HG03039 (cell line): ENCODE data around the gene GALNT9.
"Not testable (repeated sequence)": the region's sequence is repeated elsewhere in the genome, so short reads cannot be mapped to it uniquely, and the experiment has no call there.

ENCODE experiments used
- ATAC-seq: cut with Tn5 transposase; IDR thresholded peaks from one replicate; pipeline ENCODE4 v1.9.1; 2021; ENCODE audit warnings: mild to moderate bottlenecking, moderate library complexity; ENCODE audit not compliant: unreplicated experiment

Gene GALNT9

GRCh38 chr12:132202929-132203721 is 126.3 kb downstream of the GALNT9 start:
- ATAC-seq = no peak

DNA sequence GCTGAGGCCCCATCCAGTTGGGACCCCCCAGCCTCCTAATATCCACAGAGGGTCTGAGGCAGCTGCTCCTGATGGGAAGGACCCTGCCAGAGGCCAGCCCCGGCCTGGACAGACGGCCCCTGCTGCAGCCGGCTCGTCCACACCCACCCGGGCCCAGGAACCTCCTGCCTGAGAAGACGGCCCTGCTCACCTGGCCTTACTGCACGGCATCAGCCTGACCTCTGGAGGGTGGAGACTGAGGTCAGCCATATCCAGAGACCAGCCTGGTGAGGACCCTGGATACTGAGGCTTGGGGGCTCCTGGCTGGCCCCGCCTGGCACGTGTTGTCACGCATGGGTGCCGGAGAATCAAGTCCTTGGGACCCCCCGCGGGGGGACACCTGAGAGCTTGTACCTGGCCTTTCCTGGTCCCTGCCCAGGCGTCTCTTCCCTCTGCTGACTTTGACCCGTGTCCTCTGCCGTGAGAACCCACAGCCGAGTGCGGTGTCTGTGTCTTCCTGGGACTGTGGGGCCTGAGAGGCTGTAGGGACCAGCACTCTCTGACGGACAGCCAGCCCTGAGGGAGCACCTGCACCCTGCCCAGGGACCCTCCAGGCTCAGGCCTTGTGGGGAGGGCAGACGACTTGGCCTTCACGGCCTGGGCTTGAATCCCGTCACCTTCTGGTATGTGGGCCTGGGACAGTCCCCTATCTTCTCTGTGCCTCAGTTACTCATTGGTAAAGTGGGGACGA is 127.8 kb downstream of the GALNT9 start:
- ATAC-seq = no peak

- no peak for ATAC-seq
Observed at GRCh38 chr12:132200800-132201199, 128.6 kb downstream of the GALNT9 start.

- no peak for ATAC-seq
Observed at GRCh38 chr12:132199526-132200319, 129.7 kb downstream of the GALNT9 start.

GRCh38 chr12:132199101-132199500 is 130.3 kb downstream of the GALNT9 start:
- no peak for ATAC-seq

GRCh38 chr12:132197581-132198354 is 131.6 kb downstream of the GALNT9 start:
- no peak for ATAC-seq

DNA sequence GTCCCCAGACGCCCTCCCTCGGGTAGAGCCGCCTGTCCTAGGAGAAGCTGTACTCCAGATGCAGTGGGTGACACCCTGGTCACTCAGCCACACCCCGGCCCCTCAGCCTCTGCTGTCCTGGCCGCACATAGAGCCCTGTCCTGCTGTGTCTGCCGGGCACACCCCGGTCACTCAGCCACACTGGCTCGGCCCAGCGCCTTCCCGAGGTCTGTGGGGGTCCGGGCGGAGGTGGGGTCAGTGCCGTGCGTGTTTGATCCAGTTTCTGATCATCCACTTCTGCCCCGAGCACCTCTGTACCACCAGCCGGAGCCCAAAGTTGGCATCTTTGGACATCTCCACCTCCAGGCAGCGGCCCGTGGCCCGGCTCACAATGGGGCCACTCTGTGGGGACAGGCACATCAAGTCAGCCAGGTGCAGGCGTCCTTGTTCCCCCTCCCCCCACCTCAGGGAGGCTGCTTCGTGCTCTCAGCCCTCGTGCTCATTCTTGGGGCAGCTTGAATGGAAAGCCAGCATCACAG is 132.5 kb downstream of the GALNT9 start:
- no peak for ATAC-seq

DNA sequence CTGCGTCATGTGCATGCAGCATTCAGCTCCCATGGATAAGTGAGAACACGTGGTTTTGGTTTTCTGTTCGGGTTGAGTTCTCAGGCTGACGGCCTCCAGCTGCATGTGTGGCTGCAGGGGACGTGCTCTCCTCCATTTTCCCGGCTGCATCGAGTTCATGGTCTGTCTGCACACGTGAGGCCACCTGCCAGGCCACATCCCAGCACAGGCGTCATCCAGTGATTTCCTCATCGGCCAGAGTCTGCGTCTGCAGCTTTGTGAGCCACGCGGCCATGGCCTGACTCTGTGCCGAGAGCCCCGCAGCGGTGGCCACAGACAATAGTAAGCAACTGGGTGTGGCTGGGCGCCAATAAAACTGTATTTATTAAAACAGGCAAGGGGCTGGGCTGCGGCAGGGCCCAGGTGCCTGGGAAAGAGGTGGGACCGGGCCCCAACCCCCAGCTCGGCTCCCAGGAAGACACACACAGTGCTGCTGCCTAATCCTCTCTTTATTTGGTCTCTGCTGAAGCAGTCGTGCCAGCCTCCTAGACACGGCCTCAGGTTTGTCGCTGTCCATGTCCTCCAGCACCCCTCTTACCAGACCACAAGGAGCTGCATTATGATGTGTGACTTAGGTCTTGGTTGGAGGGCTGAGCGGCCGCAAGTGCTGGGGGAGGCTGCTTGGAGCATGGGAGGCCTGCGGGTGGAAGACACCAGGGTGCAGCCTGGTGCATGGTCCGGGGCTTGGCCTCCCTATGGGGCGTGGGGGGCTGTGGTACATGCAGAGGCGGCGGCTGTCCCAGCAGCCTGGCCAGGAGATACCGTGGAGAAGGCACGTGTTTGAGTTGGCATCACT is 133.1 kb downstream of the GALNT9 start:
- no peak for ATAC-seq

GRCh38 chr12:132195242-132195641 is 134.1 kb downstream of the GALNT9 start:
- not testable (repeated sequence) for ATAC-seq

GRCh38 chr12:132194556-132194955 is 134.8 kb downstream of the GALNT9 start:
- no peak for ATAC-seq

- no peak for ATAC-seq
Observed at GRCh38 chr12:132194056-132194455, 135.3 kb downstream of the GALNT9 start.

GRCh38 chr12:132191715-132192553 is 137.5 kb downstream of the GALNT9 start:
- ATAC-seq = no peak

DNA sequence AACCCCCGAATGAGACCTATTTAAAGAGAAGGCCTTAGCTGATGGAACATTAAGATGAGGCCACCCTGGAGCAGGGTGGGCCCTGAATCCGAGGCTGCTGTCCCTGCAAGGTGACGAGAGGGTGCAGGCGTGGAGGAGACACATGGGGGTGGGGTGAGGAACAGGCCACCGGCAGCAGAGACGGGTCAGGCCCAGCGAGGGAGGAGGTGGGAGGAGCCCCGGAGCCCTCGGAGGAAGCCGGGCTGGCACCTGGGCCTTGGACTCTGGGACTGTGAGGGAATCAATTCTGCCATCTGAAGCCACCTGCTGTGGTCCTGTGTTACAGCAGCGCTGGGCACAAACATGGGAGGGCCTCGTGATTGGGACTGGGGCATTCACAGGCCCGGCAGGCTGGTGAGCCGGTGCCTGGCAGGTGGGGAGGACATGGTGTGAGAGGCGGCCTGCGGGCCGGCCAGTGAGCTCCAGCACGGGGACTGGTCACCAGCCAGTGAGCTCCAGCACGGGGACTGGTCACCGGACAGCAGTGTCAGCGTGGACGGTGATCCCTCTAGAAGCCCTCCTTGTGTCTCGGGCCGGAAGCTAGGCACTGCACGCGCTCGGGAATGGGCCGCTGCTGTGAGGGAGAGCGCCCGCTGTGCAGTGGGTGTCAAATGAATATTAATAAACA is 138.4 kb downstream of the GALNT9 start:
- ATAC-seq = no peak

DNA sequence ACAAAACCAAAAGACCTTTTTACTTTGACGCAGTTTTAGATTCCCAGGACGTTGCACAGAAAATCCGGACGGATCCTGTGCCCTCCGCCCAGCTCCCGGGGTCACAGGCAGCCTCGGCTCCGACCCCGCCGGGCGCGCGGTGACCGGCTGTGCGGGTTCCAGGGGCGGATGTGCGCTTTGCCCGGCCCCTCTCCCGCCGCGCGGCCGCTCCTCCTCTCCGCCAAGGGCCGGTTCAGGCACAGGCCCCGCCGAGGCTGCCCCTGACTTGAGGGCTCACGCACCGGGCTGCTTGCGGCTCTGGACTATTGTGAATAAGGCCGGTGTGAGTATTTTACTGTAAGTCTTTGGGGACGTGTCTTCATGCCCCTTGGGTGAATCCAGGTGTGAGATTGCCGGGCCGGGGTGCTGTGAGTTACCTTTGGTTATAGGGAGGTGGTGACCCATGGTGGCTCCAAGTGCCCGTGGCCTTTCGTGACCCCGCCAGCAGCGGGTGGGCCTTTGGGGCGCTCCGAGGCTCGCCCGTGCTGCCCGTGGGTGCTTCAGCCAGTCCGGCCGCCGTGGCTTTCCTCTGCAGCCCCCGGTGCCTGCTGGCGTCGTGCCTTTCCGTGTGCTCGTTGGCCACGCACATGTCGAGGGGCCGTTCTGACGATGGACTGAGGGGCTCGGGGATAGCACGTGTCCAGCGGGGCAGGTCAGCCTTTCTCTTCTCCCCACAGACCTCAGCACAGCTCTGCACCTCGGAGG is 139.2 kb downstream of the GALNT9 start:
- peak; percentile 10 for ATAC-seq

- ATAC-seq = peak; percentile 82
Observed at GRCh38 chr12:132189378-132190011, 139.9 kb downstream of the GALNT9 start.

DNA sequence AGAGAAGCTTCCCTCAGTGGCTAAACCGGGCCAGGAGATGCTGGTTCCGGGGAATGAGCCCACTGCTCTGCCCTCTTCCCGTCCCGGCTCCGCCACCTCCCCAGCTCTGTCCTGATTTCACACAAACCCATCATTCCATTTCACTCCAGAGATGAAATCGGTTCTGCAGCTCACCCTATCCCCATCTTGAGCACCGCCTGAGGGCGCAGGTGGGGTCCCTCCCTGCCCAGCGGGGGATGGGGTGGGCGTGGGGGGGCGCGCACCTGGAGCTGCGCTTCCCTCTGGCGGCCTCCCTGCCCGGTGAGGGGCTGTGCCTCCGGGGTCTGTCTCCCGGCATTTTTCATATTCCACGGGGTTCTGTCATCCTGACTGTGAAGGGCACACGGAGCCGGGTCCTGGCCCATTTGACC is 140.5 kb downstream of the GALNT9 start:
- ATAC-seq = no peak

GRCh38 chr12:132188451-132188901 is 140.9 kb downstream of the GALNT9 start:
- ATAC-seq = no peak
